GM21786 (cell line): ENCODE data around the gene TLN1.

ENCODE experiments used
- ATAC-seq: cut with Tn5 transposase; IDR thresholded peaks from one replicate; pipeline ENCODE4 v1.9.1; 2021; ENCODE audit not compliant: unreplicated experiment

The TLN1 gene, protein sequence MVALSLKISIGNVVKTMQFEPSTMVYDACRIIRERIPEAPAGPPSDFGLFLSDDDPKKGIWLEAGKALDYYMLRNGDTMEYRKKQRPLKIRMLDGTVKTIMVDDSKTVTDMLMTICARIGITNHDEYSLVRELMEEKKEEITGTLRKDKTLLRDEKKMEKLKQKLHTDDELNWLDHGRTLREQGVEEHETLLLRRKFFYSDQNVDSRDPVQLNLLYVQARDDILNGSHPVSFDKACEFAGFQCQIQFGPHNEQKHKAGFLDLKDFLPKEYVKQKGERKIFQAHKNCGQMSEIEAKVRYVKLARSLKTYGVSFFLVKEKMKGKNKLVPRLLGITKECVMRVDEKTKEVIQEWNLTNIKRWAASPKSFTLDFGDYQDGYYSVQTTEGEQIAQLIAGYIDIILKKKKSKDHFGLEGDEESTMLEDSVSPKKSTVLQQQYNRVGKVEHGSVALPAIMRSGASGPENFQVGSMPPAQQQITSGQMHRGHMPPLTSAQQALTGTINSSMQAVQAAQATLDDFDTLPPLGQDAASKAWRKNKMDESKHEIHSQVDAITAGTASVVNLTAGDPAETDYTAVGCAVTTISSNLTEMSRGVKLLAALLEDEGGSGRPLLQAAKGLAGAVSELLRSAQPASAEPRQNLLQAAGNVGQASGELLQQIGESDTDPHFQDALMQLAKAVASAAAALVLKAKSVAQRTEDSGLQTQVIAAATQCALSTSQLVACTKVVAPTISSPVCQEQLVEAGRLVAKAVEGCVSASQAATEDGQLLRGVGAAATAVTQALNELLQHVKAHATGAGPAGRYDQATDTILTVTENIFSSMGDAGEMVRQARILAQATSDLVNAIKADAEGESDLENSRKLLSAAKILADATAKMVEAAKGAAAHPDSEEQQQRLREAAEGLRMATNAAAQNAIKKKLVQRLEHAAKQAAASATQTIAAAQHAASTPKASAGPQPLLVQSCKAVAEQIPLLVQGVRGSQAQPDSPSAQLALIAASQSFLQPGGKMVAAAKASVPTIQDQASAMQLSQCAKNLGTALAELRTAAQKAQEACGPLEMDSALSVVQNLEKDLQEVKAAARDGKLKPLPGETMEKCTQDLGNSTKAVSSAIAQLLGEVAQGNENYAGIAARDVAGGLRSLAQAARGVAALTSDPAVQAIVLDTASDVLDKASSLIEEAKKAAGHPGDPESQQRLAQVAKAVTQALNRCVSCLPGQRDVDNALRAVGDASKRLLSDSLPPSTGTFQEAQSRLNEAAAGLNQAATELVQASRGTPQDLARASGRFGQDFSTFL (N-terminal part only)

DNA sequence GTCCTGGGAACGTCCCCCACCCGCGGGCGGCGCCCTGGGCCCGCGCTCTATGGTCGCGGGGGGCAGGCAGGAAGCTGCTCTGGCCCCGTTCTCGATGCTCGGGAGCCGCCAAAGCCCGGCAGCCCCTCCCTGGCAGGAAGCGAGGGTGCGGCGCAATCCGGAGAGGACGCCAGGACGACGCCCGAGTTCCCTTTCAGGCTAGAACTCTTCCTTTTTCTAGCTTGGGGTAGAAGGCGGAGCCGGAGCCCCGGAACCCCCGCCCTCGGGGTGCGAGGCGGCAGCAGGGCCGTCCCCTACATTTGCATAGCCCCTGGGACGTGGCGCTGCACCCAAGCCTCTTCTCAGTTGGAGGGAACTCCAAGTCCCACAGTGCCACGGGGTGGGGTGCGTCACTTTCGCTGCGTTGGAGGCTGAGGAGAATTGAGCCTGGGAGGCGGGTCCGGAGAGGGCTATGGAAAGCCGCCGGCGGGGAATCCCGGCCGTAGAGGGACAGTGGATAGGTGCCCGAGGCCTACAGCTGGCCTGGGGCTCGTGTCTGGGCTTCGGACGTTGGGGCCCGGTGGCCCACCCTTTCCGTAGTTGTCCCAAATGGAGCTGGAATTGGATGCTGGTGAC, at the start of gene TLN1, which contains the start of gene CREB3:
Gene TLN1 (minus strand): TSS at position 11 of the 615 bp plus-strand sequence. CDS start 6,501 bp downstream, outside the sequence.
Gene CREB3 (plus strand): TSS at position 482 of the 615 bp plus-strand sequence. CDS start 107 bp downstream, at position 589.
- ATAC-seq: peak; percentile 78

DNA sequence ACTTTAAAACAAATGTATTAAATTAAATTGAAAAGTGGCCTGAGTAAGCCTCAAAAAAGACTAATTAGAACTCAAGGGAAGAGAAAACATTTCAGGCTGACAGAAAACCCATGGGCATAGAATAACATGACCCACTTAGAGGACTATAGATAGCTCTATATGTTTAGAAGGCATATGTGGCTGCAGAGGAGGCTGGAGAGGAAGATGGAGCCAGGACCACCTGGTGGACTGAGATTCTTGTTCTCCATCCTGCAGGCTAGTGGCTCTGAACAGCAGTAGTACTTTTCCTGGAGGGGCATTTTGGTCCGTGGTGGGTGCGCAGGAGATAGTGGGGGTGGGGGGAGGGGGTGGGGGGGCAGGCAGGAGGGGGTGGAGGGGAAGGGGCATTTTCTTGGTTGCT, 49.1 kb upstream of the TLN1 start:
- no peak for ATAC-seq

GRCh38 chr9:35778496-35778895, 46.5 kb upstream of the TLN1 start:
- no peak for ATAC-seq

DNA sequence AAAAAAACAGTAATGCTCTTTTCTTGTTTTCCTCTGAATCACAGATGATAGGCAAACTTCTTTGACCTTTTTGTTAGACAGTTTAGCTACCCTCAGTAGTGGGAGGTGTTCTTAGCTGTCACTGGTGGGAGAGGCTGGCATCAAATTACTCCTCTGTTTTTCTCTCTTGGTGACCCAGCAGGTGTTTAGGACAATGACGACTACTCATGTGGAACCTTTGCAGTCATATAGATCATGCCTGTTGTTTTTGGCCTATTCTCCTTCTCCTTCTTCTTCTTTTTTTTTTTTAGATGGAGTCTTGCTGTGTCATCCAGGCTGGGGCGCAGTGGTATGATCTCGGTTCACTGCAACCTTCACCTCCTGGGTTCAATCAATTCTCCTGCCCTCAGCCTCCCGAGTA, 44.0 kb upstream of the TLN1 start:
- no peak for ATAC-seq

GRCh38 chr9:35774907-35775635, 43.1 kb upstream of the TLN1 start:
- ATAC-seq: no peak

DNA sequence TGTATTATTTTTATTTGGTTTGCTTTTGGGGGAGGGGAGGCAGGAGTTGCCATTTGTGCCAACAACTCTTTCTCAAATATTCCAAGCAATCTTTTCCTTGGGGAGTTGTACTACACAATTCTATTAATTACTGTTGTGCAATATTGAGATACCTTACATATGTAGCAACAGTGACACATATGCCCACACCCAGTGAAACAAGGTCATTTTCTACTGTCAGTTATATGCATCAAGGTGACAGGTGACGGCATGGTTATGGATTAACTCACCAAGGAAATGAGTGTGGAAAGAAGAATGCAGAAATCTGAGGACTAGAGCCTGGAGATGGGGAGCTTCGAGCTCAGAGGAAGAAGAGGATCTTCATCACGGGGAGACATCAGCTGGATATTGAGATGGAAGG, 39.9 kb upstream of the TLN1 start:
- no peak for ATAC-seq

- ATAC-seq: no peak
Measured at GRCh38 chr9:35771534-35771933, 39.5 kb upstream of the TLN1 start.

GRCh38 chr9:35771075-35771433, 39.1 kb upstream of the TLN1 start:
- no peak for ATAC-seq

GRCh38 chr9:35769763-35770162, 37.8 kb upstream of the TLN1 start:
- ATAC-seq: no peak

GRCh38 chr9:35767458-35767857, 35.5 kb upstream of the TLN1 start:
- ATAC-seq: no peak

GRCh38 chr9:35766997-35767396, 35.0 kb upstream of the TLN1 start:
- no peak for ATAC-seq

DNA sequence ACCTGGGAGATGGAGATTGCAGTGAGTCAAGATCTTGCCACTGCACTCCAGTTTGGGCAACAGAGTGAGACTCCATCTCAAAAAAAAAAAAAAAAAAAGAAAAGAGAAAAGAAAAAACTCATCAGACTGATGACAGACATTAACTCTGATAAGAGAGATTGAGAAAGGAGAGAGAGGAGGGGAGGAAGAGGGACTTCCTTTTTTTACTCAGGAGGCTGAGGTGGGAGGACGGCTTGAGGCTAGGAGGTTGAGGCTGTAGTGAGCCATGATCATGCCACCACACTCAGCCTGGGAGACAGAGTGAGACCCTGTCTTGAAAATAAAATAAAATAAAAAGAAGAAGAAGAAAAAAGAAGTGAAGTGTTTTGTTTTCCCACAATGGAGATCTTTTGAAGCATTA, 31.8 kb upstream of the TLN1 start:
- no peak for ATAC-seq

GRCh38 chr9:35763181-35763580, 31.2 kb upstream of the TLN1 start:
- no peak for ATAC-seq

DNA sequence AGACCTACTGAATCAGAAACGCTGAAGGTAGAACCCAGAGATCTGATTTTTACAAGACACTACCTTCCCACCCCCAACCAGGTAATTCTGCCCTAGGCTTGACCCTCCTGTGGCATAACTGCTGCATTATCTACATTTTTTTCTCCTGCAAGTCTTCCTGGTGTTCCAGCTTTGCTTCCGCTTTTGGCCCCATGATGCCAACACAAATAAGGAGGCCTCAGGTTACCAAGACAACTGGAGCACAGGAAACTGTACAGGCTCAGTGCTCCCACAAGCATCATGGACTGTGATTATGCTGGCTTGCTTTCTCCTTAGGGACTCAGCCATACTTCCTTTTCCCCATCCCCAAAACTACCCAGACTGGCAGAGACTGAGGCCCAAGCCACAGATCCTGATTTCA, 28.7 kb upstream of the TLN1 start:
- no peak for ATAC-seq

- ATAC-seq: no peak
Measured at GRCh38 chr9:35759795-35760194, 27.8 kb upstream of the TLN1 start.

DNA sequence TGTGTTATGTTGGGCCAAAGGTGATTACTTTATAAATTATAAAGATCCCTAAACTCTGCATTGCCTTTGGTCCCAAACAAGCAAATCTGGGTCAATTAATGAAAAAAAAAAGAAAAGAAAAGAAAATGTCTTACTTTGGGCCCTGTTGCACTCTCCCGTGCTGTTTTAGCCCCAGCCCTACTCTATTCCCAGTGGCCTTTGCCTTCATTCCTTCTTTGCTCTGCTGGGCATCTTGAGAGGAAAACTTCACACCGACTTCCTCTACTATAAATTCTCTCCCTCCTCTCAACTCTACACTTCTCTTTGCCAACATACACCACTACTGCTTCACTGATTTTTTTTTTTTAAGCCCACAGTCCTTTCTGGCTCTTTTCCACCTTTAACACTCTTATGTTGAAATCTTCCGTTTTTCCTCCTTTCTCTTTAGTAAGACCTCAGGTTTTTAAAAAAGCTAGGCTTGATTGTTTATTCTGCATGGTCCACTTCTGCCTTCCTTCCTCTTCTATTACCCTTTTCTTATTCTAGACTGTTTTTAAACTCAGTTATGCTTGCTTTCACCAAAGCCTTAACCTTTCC, 26.6 kb upstream of the TLN1 start:
- no peak for ATAC-seq

DNA sequence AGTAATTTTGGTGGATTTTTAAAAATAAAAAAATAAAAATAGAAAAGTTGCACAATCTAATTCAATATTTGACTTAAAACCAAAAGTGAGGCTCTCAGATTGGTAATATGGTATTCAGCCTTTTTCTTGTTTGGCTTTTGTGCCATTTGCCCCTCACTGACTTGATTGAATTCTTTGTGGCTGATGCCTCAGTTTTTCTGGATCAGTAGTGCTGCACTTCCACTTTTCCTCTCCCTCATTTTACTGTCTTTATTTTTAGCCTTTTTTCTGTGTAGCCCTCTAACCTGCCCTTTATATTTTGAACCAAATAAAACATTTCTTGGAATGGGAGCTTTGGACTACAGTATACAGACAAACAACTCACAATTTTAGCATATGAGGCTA, 25.9 kb upstream of the TLN1 start:
- no peak for ATAC-seq

GRCh38 chr9:35757226-35757891, 25.4 kb upstream of the TLN1 start:
- ATAC-seq: peak; percentile 37
